Neural cell (in vitro differentiated cells): ENCODE measurements around the gene TMEM170A.

ENCODE experiments used
- CTCF ChIP-seq: fragments of 450-650 bp; IDR thresholded peaks from 2 replicates; pipeline ENCODE4 v1.5.1; 2014; ENCODE audit warnings: antibody characterized with exemption, mild to moderate bottlenecking, moderate library complexity; ENCODE audit not compliant: poor library complexity, severe bottlenecking
- EP300 ChIP-seq: fragments of 450-650 bp; conservative IDR thresholded peaks from 2 replicates; pipeline ENCODE4 v1.6.1; 2014; ENCODE audit warnings: antibody characterized with exemption, mild to moderate bottlenecking, moderate library complexity; ENCODE audit not compliant: poor library complexity, severe bottlenecking
- EZH2 ChIP-seq: fragments of 200-600, 300-800 bp; shearing (Covaris generic), sonication (generic); IDR thresholded peaks from 2 replicates; pipeline ENCODE4 v1.6.1; 2014; ENCODE audit warnings: antibody characterized with exemption, low read length, borderline replicate concordance, mild to moderate bottlenecking; ENCODE audit not compliant: insufficient read depth, poor library complexity, severe bottlenecking
- MXI1 ChIP-seq: fragments of 450-650 bp; conservative IDR thresholded peaks from 2 replicates; pipeline ENCODE4 v1.6.1; 2014; ENCODE audit warnings: antibody characterized with exemption, mild to moderate bottlenecking; ENCODE audit not compliant: poor library complexity, severe bottlenecking
- POLR2AphosphoS5 ChIP-seq: IDR thresholded peaks from 2 replicates; pipeline ENCODE4 v1.6.1; 2012
- REST ChIP-seq: IDR thresholded peaks from 2 replicates; pipeline ENCODE4 v1.6.1; 2012; ENCODE audit warnings: borderline replicate concordance
- TAF1 ChIP-seq: IDR thresholded peaks from 2 replicates; pipeline ENCODE4 v1.6.1; 2012; ENCODE audit warnings: low read depth

- TF ChIP-seq CTCF (no peak), EZH2 (no peak), EP300 (no peak), POLR2AphosphoS5 (no peak), MXI1 (no peak), REST (no peak), TAF1 (no peak)
Measured at GRCh38 chr16:75415169-75415905, 49.2 kb downstream of the TMEM170A start.
